Small intestine (tissue), 7 donors: ENCODE results near the gene KLHL5. TPM values are rescaled to one million over a fixed set of nuclear protein-coding genes. Genes with fewer than 3 reads are reported as not detected.
A peak's percentile ranks its signal among the peaks of the same experiment; 100 is the strongest.
"Not testable (repeated sequence)": the region's sequence is repeated elsewhere in the genome, so short reads cannot be mapped to it uniquely, and the experiment has no call there.

Experiments
- DNase-seq, 2 donors: peaks; one replicate each; pipeline versions ENCODE4 v3.0.0 to v3.0.0-alpha.2; 2013
- FAIRE-seq: peaks from 2 replicates; lab custom pipeline; 2012; peaks lifted over from hg19 to GRCh38; lab: Jason Lieb, UNC
- H3K27ac ChIP-seq, 3 donors: one replicate each; pipeline ENCODE4 v1.5.1; 2013; ENCODE audit warnings: low read length in 2 of 3, mild to moderate bottlenecking in 2 of 3, control low read depth in 1 of 3, inconsistent platforms in 1 of 3, low read depth in 1 of 3, moderate library complexity in 1 of 3
- H3K27me3 ChIP-seq, 3 donors: one replicate each; pipeline ENCODE4 v1.6.1; 2013; ENCODE audit warnings: low read length in 3 of 3, inconsistent platforms in 1 of 3; ENCODE audit not compliant: control insufficient read depth in 3 of 3, insufficient read depth in 3 of 3
- H3K36me3 ChIP-seq, 3 donors: one replicate each; pipeline ENCODE4 v1.6.1; 2013; ENCODE audit warnings: low read length in 3 of 3, inconsistent platforms in 1 of 3, low read depth in 1 of 3, mild to moderate bottlenecking in 1 of 3, moderate library complexity in 1 of 3; ENCODE audit not compliant: control insufficient read depth in 3 of 3, insufficient read depth in 2 of 3
- H3K4me1 ChIP-seq, 3 donors: one replicate each; pipeline ENCODE4 v1.6.1; 2013; ENCODE audit warnings: low read length in 2 of 3, inconsistent platforms in 1 of 3, low read depth in 1 of 3, mild to moderate bottlenecking in 1 of 3, moderate library complexity in 1 of 3; ENCODE audit not compliant: control insufficient read depth in 3 of 3, insufficient read depth in 2 of 3
- H3K4me3 ChIP-seq, 3 donors: one replicate each; pipeline ENCODE4 v1.5.1; 2013; ENCODE audit warnings: low read length in 3 of 3, control low read depth in 1 of 3, inconsistent platforms in 1 of 3, low read depth in 1 of 3, mild to moderate bottlenecking in 1 of 3, moderate library complexity in 1 of 3
- H3K9me3 ChIP-seq, 2 donors: one replicate each; pipeline ENCODE4 v1.6.1; 2013; ENCODE audit warnings: low read depth in 1 of 2, low read length in 1 of 2; ENCODE audit not compliant: control insufficient read depth in 2 of 2, insufficient read depth in 1 of 2
- WGBS, 3 donors: extraction: QIAGEN DNeasy Blood & Tissue Kit; methylation state at CpG; one replicate each; pipeline ENCODE4 v1.1.7; 2013; 5-methylcytosine and 5-hydroxymethylcytosine counted together
- polyA plus RNA-seq, 4 donors: library from polyadenylated mRNA; stranded (reverse) in 3 of 4; unstranded in 1 of 4; fragments of 200-250 nt in 3 of 4; fragments of 120-200 nt in 1 of 4; gene quantifications; one replicate each; pipeline versions ENCODE4 v1.2.1 to v1.2.3, GENCODE V29; 2013
- donor health status: healthy with polysubstance abuse.
- donor health status: control.
- donor health status: control.
- donor health status: Bipolar disorder and iron deficiency.
- donor health status: healthy.

KLHL5 gene
- polyA plus RNA-seq, 4 donors: 4.5 to 18.9 (median 9.3) TPM

GRCh38 chr4:39026096-39026495, 35.9 kb upstream of the KLHL5 start:
- Histone ChIP-seq H3K9me3 (no peaks in the 10 kb centered on the region), H3K4me1 (peaks cover 0 to 3% (median 0%) of the 10 kb centered on the region in 3 donors), H3K27me3 (no peaks in the 10 kb centered on the region), H3K36me3 (no peaks in the 10 kb centered on the region), H3K4me3 (no peak overlapping the region), H3K27ac (no peak overlapping the region)
- FAIRE-seq (no peak), DNase-seq (no peak)

- H3K27me3 ChIP-seq: no peaks in the 10 kb centered on the region
- DNase-seq (no peak), FAIRE-seq (no peak)
- H3K4me3 ChIP-seq: no peak overlapping the region
- H3K27ac ChIP-seq: peak overlapping the region in 1 of 3 donors; percentile 31
- H3K36me3 ChIP-seq: no peaks in the 10 kb centered on the region
- H3K9me3 ChIP-seq: no peaks in the 10 kb centered on the region
- H3K4me1 ChIP-seq: peaks cover 0 to 8% (median 0%) of the 10 kb centered on the region in 3 donors
These were observed 32.0 kb upstream of the KLHL5 start for GRCh38 chr4:39029752-39030694.

GRCh38 chr4:39030725-39031124, 31.3 kb upstream of the KLHL5 start:
- Histone ChIP-seq H3K27ac (no peak overlapping the region), H3K4me3 (no peak overlapping the region), H3K4me1 (peaks cover 0 to 8% (median 0%) of the 10 kb centered on the region in 3 donors), H3K9me3 (no peaks in the 10 kb centered on the region), H3K36me3 (no peaks in the 10 kb centered on the region), H3K27me3 (no peaks in the 10 kb centered on the region)
- WGBS, 3 donors: 65 to 90% (median 70%) methylated on average over 3 of the region's 3 CpGs
- FAIRE-seq: no peak
- DNase-seq: no peak

GRCh38 chr4:39031590-39032020, 30.4 kb upstream of the KLHL5 start:
- peak overlapping the region in 1 of 3 donors; percentile 62 for H3K27ac ChIP-seq
- FAIRE-seq, H3K27me3 ChIP-seq, H3K4me3 ChIP-seq, H3K36me3 ChIP-seq, H3K4me1 ChIP-seq, DNase-seq, H3K9me3 ChIP-seq: not testable (repeated sequence)
- WGBS, 3 donors: 62 to 86% (median 76%) methylated on average over 6 of the region's 6 CpGs

- DNase-seq (peak in 1 of 2 donors; percentile 58), FAIRE-seq (no peak)
These were observed 29.6 kb upstream of the KLHL5 start, which contains the start of gene TMEM156 for GRCh38 chr4:39032218-39033085. TSS of gene TMEM156 (minus strand) at chr4:39032409. CDS start at chr4:39032313, 96 bp downstream.

GRCh38 chr4:39036172-39036571, 25.9 kb upstream of the KLHL5 start:
- Histone ChIP-seq H3K27me3 (no peaks in the 10 kb centered on the region), H3K4me1 (peaks cover 0 to 7% (median 0%) of the 10 kb centered on the region in 3 donors), H3K27ac (no peak overlapping the region), H3K36me3 (no peaks in the 10 kb centered on the region), H3K4me3 (no peak overlapping the region), H3K9me3 (no peaks in the 10 kb centered on the region)
- no peak for DNase-seq
- 82 to 87% (median 82%) methylated on average over 7 of the region's 7 CpGs for WGBS, 3 donors
- no peak for FAIRE-seq

More at GRCh38 chr4:39032218-39033085, 29.6 kb upstream of the KLHL5 start, which contains the start of gene TMEM156:
- H3K4me1 ChIP-seq: peaks cover 0 to 9% (median 0%) of the 10 kb centered on the region in 3 donors
- H3K4me3 ChIP-seq: no peak within 1 kb of the TSS
- peak within 1 kb of the TSS in 1 of 3 donors; percentile 72 for H3K27ac ChIP-seq
- H3K27me3 ChIP-seq: no peaks in the 10 kb centered on the region
- no peaks in the 10 kb centered on the region for H3K9me3 ChIP-seq
- 55 to 62% (median 60%) methylated on average over 5 of the region's 5 CpGs for WGBS, 3 donors
- H3K36me3 ChIP-seq: no peaks in the 10 kb centered on the region

GRCh38 chr4:39037491-39037825, 24.6 kb upstream of the KLHL5 start:
- H3K27me3 ChIP-seq: no peaks in the 10 kb centered on the region
- DNase-seq (no peak), FAIRE-seq (no peak)
- WGBS, 3 donors: 76 to 87% (median 76%) methylated on average over 4 of the region's 4 CpGs
- H3K4me3 ChIP-seq: no peak overlapping the region
- peak overlapping the region in 1 of 3 donors; percentile 62 for H3K27ac ChIP-seq
- H3K36me3 ChIP-seq: no peaks in the 10 kb centered on the region
- no peaks in the 10 kb centered on the region for H3K9me3 ChIP-seq
- peaks cover 0 to 7% (median 3%) of the 10 kb centered on the region in 3 donors for H3K4me1 ChIP-seq

GRCh38 chr4:39037941-39038340, 24.1 kb upstream of the KLHL5 start:
- FAIRE-seq (no peak), DNase-seq (no peak)
- Histone ChIP-seq H3K36me3 (no peaks in the 10 kb centered on the region), H3K27ac (no peak overlapping the region), H3K27me3 (no peaks in the 10 kb centered on the region), H3K4me3 (no peak overlapping the region), H3K4me1 (peaks cover 0 to 3% (median 2%) of the 10 kb centered on the region in 3 donors), H3K9me3 (no peaks in the 10 kb centered on the region)
- WGBS, 3 donors: 68 to 77% (median 72%) methylated on average over 3 of the region's 3 CpGs
